SH-SY5Y (cell line): Measurements from ENCODE around the gene FMO4.

Experiments used
- GATA2 ChIP-seq: IDR thresholded peaks from 2 replicates; pipeline ENCODE4 v1.6.1; 2011; ENCODE audit warnings: mild to moderate bottlenecking, low read depth, low read length
- GATA3 ChIP-seq: IDR thresholded peaks from 2 replicates; pipeline ENCODE4 v1.6.1; 2011; ENCODE audit warnings: low read depth, mild to moderate bottlenecking, low read length, moderate library complexity

DNA sequence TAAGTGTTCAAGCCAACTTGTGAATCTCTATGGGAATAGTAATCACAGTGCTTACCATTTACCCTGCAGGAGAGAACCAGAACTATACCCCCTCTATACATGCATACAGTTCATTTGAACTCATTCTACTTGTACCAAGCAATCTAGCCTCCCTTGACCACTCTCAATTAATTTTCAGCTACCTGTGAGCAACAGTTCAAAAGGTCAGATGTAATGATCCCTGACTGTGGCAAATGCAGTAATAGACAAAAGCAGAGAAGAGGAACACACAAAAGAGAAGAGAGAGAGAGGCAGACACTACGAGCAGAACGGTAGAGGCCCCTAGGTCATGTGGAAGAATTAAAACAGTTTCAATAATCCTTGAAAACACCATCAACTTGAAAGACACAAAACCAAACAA, 52.8 kb downstream of the FMO4 start:
- TF ChIP-seq GATA2 (no peak), GATA3 (no peak)
